Activated CD8-positive, alpha-beta T cell treated with anti-CD3 and anti-CD28 coated beads, Interleukin-2, amount 10 ng/mL, durations not matched to agents 7 days and 5 days (primary cell): Measurements from ENCODE around the gene CRHR1. TPM values are rescaled to one million over a fixed set of nuclear protein-coding genes. Genes with fewer than 3 reads are reported as not detected.

Experiments
- ATAC-seq: fragments of 150-1000 bp; cut with Tn5 transposase; one replicate; pipeline ENCODE4 v1.10.0; 2021; ENCODE audit warnings: moderate library complexity
- CTCF ChIA-PET: fragments of 350-600 bp; sonication (Branson Sonifier 250); formaldehyde crosslinking; loops from one replicate; lab custom pipeline; 2021; ENCODE audit warnings: antibody characterized with exemption; lab: Charles Lee
- POLR2A ChIA-PET: fragments of 350-600 bp; sonication (Branson Sonifier 250); formaldehyde crosslinking; loops from one replicate; lab custom pipeline; 2021; ENCODE audit warnings: antibody characterized with exemption; lab: Charles Lee
- DNase-seq: peaks from one replicate; pipeline ENCODE4 v3.0.0-alpha.2; 2020
- H3K27ac Mint-ChIP-seq: one replicate; pipeline ENCODE4 v1.8.0; 2021; ENCODE audit warnings: mild to moderate bottlenecking, mixed read lengths
- H3K27me3 Mint-ChIP-seq: one replicate; pipeline ENCODE4 v1.8.0; 2021; ENCODE audit warnings: low read depth, mixed read lengths
- H3K36me3 Mint-ChIP-seq: one replicate; pipeline ENCODE4 v1.8.0; 2021; ENCODE audit warnings: low read depth, mixed read lengths
- H3K4me1 Mint-ChIP-seq: one replicate; pipeline ENCODE4 v1.8.0; 2021; ENCODE audit warnings: low read depth, mixed read lengths
- H3K4me3 Mint-ChIP-seq: one replicate; pipeline ENCODE4 v1.8.0; 2021; ENCODE audit warnings: mild to moderate bottlenecking, mixed read lengths
- H3K9me3 Mint-ChIP-seq: one replicate; pipeline ENCODE4 v1.8.0; 2022; ENCODE audit warnings: mixed read lengths; ENCODE audit not compliant: insufficient read depth
- total RNA-seq, 2 experiments: library from RNA; stranded (reverse); gene quantifications; one replicate each; pipeline ENCODE4 v1.2.3, GENCODE V29; 2021

Gene CRHR1
- total RNA-seq, 2 experiments from 2014 or later, result not detected

GRCh38 chr17:45763182-45763581 is 20.9 kb upstream of the CRHR1 start:
- DNase-seq, result no peak
- Mint-ChIP-seq H3K9me3 (no peaks in the 10 kb centered on the region), H3K4me1 (no peaks in the 10 kb centered on the region), H3K36me3 (no peaks in the 10 kb centered on the region), H3K27ac (no peak overlapping the region), H3K4me3 (no peak overlapping the region), H3K27me3 (peaks cover 5% of the 10 kb centered on the region)
- ChIA-PET POLR2A (no interaction called here), CTCF (no interaction called here)
- ATAC-seq, result no peak

GRCh38 chr17:45764479-45764878 is 19.6 kb upstream of the CRHR1 start:
- H3K4me1 Mint-ChIP-seq, result no peaks in the 10 kb centered on the region
- no peak overlapping the region for H3K27ac Mint-ChIP-seq
- peaks cover 5% of the 10 kb centered on the region for H3K27me3 Mint-ChIP-seq
- H3K9me3 Mint-ChIP-seq, result no peaks in the 10 kb centered on the region
- no peaks in the 10 kb centered on the region for H3K36me3 Mint-ChIP-seq
- ATAC-seq (no peak), DNase-seq (no peak)
- CTCF ChIA-PET, result no interaction called here
- no peak overlapping the region for H3K4me3 Mint-ChIP-seq
- POLR2A ChIA-PET, result no interaction called here

GRCh38 chr17:45768000-45768399 is 16.1 kb upstream of the CRHR1 start:
- Mint-ChIP-seq H3K27ac (no peak overlapping the region), H3K27me3 (peaks cover 20% of the 10 kb centered on the region), H3K4me1 (no peaks in the 10 kb centered on the region), H3K9me3 (no peaks in the 10 kb centered on the region), H3K36me3 (no peaks in the 10 kb centered on the region), H3K4me3 (no peak overlapping the region)
- ChIA-PET CTCF (no interaction called here), POLR2A (no interaction called here)
- ATAC-seq (no peak), DNase-seq (no peak)

GRCh38 chr17:45770632-45771270 is 13.4 kb upstream of the CRHR1 start:
- no peaks in the 10 kb centered on the region for H3K4me1 Mint-ChIP-seq
- DNase-seq (no peak), ATAC-seq (no peak)
- H3K27ac Mint-ChIP-seq, result no peak overlapping the region
- H3K4me3 Mint-ChIP-seq, result no peak overlapping the region
- H3K27me3 Mint-ChIP-seq, result peaks cover 22% of the 10 kb centered on the region
- CTCF ChIA-PET, result no interaction called here
- no peaks in the 10 kb centered on the region for H3K36me3 Mint-ChIP-seq
- POLR2A ChIA-PET, result no interaction called here
- H3K9me3 Mint-ChIP-seq, result no peaks in the 10 kb centered on the region

GRCh38 chr17:45771271-45771959 is 12.7 kb upstream of the CRHR1 start:
- ATAC-seq (no peak), DNase-seq (no peak)
- Mint-ChIP-seq H3K4me1 (no peaks in the 10 kb centered on the region), H3K27ac (no peak overlapping the region), H3K27me3 (peaks cover 24% of the 10 kb centered on the region), H3K9me3 (no peaks in the 10 kb centered on the region), H3K36me3 (no peaks in the 10 kb centered on the region), H3K4me3 (no peak overlapping the region)
- POLR2A ChIA-PET, result no interaction called here
- CTCF ChIA-PET, result interaction anchor here (0.8 kb wide), 1 partner anchor 131 kb away, joined by 3 read pairs; no protein-coding TSS in a partner anchor

GRCh38 chr17:45775148-45775547 is 9.0 kb upstream of the CRHR1 start:
- Mint-ChIP-seq H3K27me3 (peaks cover 34% of the 10 kb centered on the region), H3K36me3 (no peaks in the 10 kb centered on the region), H3K27ac (no peak overlapping the region), H3K4me3 (no peak overlapping the region), H3K4me1 (no peaks in the 10 kb centered on the region), H3K9me3 (no peaks in the 10 kb centered on the region)
- no peak for DNase-seq
- POLR2A ChIA-PET, result no interaction called here
- CTCF ChIA-PET, result no interaction called here
- ATAC-seq, result no peak

GRCh38 chr17:45775576-45776011 is 8.5 kb upstream of the CRHR1 start:
- DNase-seq, result no peak
- POLR2A ChIA-PET, result no interaction called here
- CTCF ChIA-PET, result no interaction called here
- no peak overlapping the region for H3K27ac Mint-ChIP-seq
- no peaks in the 10 kb centered on the region for H3K9me3 Mint-ChIP-seq
- no peaks in the 10 kb centered on the region for H3K36me3 Mint-ChIP-seq
- no peak overlapping the region for H3K4me3 Mint-ChIP-seq
- no peak for ATAC-seq
- no peaks in the 10 kb centered on the region for H3K4me1 Mint-ChIP-seq
- peaks cover 34% of the 10 kb centered on the region for H3K27me3 Mint-ChIP-seq

- Mint-ChIP-seq H3K4me1 (no peaks in the 10 kb centered on the region), H3K4me3 (no peak overlapping the region), H3K36me3 (no peaks in the 10 kb centered on the region), H3K27me3 (peaks cover 35% of the 10 kb centered on the region), H3K9me3 (no peaks in the 10 kb centered on the region), H3K27ac (no peak overlapping the region)
- ATAC-seq (no peak), DNase-seq (no peak)
- ChIA-PET POLR2A (no interaction called here), CTCF (no interaction called here)
Measured at GRCh38 chr17:45776896-45777295, 7.2 kb upstream of the CRHR1 start.

GRCh38 chr17:45777388-45777787 is 6.7 kb upstream of the CRHR1 start:
- peaks cover 40% of the 10 kb centered on the region for H3K27me3 Mint-ChIP-seq
- CTCF ChIA-PET, result no interaction called here
- DNase-seq, result no peak
- ATAC-seq, result no peak
- no peak overlapping the region for H3K27ac Mint-ChIP-seq
- no peaks in the 10 kb centered on the region for H3K4me1 Mint-ChIP-seq
- no peaks in the 10 kb centered on the region for H3K36me3 Mint-ChIP-seq
- no peak overlapping the region for H3K4me3 Mint-ChIP-seq
- POLR2A ChIA-PET, result no interaction called here
- H3K9me3 Mint-ChIP-seq, result no peaks in the 10 kb centered on the region

GRCh38 chr17:45780921-45781320 is 3.2 kb upstream of the CRHR1 start:
- Mint-ChIP-seq H3K36me3 (no peaks in the 10 kb centered on the region), H3K4me1 (peaks cover 4% of the 10 kb centered on the region), H3K9me3 (no peaks in the 10 kb centered on the region), H3K4me3 (no peak overlapping the region), H3K27me3 (peaks cover 59% of the 10 kb centered on the region), H3K27ac (no peak overlapping the region)
- ChIA-PET CTCF (interaction anchor here (1.2 kb wide), 1 partner anchor 71 kb away, joined by 3 read pairs; no protein-coding TSS in a partner anchor), POLR2A (no interaction called here)
- DNase-seq (no peak), ATAC-seq (no peak)

GRCh38 chr17:45782889-45783592 is 1.1 kb upstream of the CRHR1 start:
- ATAC-seq, result peak; percentile 53
- H3K36me3 Mint-ChIP-seq, result no peaks in the 10 kb centered on the region
- H3K9me3 Mint-ChIP-seq, result no peaks in the 10 kb centered on the region
- no peak overlapping the region for H3K27ac Mint-ChIP-seq
- ChIA-PET POLR2A (interaction anchor here (1.2 kb wide), 1 partner anchor 156 kb away, joined by 3 read pairs; no protein-coding TSS in a partner anchor), CTCF (interaction anchor here (0.9 to 2.5 kb wide), 6 partner anchors 9 to 166 kb away, joined by 3 to 12 read pairs (median 4); no protein-coding TSS in a partner anchor)
- peaks cover 4% of the 10 kb centered on the region for H3K4me1 Mint-ChIP-seq
- peak; percentile 28 for DNase-seq
- peaks cover 70% of the 10 kb centered on the region for H3K27me3 Mint-ChIP-seq
- peak overlapping the region; percentile 59 for H3K4me3 Mint-ChIP-seq
